ENCODE results near the gene SCRN2. TPM values are rescaled to one million over a fixed set of nuclear protein-coding genes. Genes with fewer than 3 reads are reported as not detected.

The SCRN2 gene
- total and polyA plus RNA-seq, 2 of the 13 experiments (the other 11 are each of a cell fraction or from before 2014, with no cell fraction given) = 21.7 to 29.5 TPM

DNA sequence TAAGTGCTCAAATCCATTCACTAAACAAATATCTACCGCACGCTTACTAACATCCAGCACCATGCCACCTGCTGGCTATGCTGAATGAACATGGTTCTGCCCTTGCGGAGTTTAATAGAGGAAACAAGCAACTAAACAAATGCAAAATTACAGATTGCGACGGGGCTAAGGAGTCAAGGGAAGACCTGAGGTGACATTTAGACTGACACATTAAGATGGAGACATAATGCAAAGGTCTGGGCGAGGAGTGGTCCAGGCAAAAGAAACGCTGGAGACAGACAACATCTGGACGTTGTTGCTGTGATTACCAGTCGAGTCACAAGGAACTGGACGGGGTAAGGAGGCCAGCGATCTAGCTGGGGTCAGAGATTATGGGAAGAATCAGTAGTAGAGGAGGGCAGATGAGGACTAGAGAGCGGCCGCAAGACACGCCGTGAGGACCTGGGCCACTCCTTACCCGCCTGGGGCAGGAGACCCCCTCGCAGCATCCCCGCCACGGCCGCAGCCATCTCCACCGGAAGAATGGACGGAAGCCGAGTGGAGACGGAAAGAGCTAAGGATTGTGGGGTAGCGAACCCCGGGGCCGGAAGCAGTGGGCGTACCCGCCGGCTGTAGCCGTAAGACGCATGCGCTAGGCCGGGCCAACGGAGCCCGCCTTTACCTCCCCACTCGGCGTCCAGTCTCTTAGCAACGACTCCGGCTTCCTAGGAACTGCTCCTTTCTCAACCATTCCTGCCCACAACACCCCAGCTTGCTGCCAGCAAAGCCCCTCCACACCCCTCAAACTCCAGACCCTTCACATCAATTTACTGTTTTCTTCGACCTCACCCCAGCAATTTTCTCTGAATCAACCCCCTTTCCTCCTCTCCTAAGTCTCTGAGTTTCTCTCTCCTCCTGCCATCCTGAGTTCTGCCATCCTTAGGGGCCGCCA is 9.8 kb downstream of the SCRN2 start, which contains the start of the genes LRRC46 and MRPL10 (continued):
- TF ChIP-seq NR2C2 (CRISPR knock-in tag; IDR thresholded peaks at IDR 0.05; ENCODE audit: borderline replicate concordance) (peak; percentile 82), ZNF839 (CRISPR knock-in tag; IDR thresholded peaks at IDR 0.05; ENCODE audit: borderline replicate concordance) (peak; percentile 47; the same call in 1 of the 2 replicates), ARNT2 (CRISPR knock-in tag; IDR thresholded peaks at IDR 0.05; ENCODE audit: low read depth) (peak; percentile 47; the same call in 1 of the 2 replicates), ZBTB4 (CRISPR knock-in tag; IDR thresholded peaks at IDR 0.05; ENCODE audit: borderline replicate concordance) (0 out of 2 replicates have a peak, but pooled peaks have one; percentile 32), CSRNP2 (CRISPR knock-in tag; conservative IDR thresholded peaks at IDR 0.05; ENCODE audit: low read depth) (no peak), ZNF816 (CRISPR knock-in tag; IDR thresholded peaks at IDR 0.05; ENCODE audit: borderline replicate concordance) (peak; percentile 45; the same call in 1 of the 2 replicates), FOXP1 (IDR thresholded peaks at IDR 0.05) (no peak), FOXP1 (CRISPR knock-in tag; IDR thresholded peaks at IDR 0.05) (peak; percentile 26; the same call in 1 of the 2 replicates), PBX3 (CRISPR knock-in tag; IDR thresholded peaks at IDR 0.05; ENCODE audit: borderline replicate concordance) (no peak; the same call in 1 of the 2 replicates), ZNF446 (CRISPR knock-in tag; IDR thresholded peaks at IDR 0.05) (no peak), ZBTB38 (CRISPR knock-in tag; IDR thresholded peaks at IDR 0.05) (peak; percentile 87), YEATS4 (CRISPR knock-in tag; IDR thresholded peaks at IDR 0.05; ENCODE audit: borderline replicate concordance) (peak; percentile 75), ZBTB37 (CRISPR knock-in tag; IDR thresholded peaks at IDR 0.05) (no peak), ZFP90 (CRISPR knock-in tag; IDR thresholded peaks at IDR 0.05; ENCODE audit: borderline replicate concordance) (peak; percentile 65; the same call in 1 of the 2 replicates), FOXA3 (CRISPR knock-in tag; IDR thresholded peaks at IDR 0.05) (peak; percentile 81), RFX3 (CRISPR knock-in tag; IDR thresholded peaks at IDR 0.05) (peak; percentile 96)
- TF ChIP-seq, protein P1, sequence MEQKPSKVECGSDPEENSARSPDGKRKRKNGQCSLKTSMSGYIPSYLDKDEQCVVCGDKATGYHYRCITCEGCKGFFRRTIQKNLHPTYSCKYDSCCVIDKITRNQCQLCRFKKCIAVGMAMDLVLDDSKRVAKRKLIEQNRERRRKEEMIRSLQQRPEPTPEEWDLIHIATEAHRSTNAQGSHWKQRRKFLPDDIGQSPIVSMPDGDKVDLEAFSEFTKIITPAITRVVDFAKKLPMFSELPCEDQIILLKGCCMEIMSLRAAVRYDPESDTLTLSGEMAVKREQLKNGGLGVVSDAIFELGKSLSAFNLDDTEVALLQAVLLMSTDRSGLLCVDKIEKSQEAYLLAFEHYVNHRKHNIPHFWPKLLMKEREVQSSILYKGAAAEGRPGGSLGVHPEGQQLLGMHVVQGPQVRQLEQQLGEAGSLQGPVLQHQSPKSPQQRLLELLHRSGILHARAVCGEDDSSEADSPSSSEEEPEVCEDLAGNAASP (CRISPR knock-in tag; IDR thresholded peaks at IDR 0.05; ENCODE audit: borderline replicate concordance) = 0 out of 2 replicates have a peak, but pooled peaks have one; percentile 14

Measured in HepG2 (cell line).